GM12864 (cell line): Measurements from ENCODE around the gene CNGB1.
"Not testable (repeated sequence)": the region's sequence is repeated elsewhere in the genome, so short reads cannot be mapped to it uniquely, and the experiment has no call there.

Source experiments
- DNase-seq: peaks from one replicate; pipeline ENCODE4 v3.0.0-alpha.2; 2011; ENCODE audit warnings: low read depth
- H3K4me3 ChIP-seq: 2 replicates; pipeline ENCODE4 v1.5.1; 2011; ENCODE audit warnings: mild to moderate bottlenecking, low read depth, low read length, control low read depth
- TF ChIP-seq, protein P1 (sequence below): IDR thresholded peaks from 2 replicates; pipeline ENCODE4 v1.5.1; 2011; ENCODE audit warnings: low read depth, mild to moderate bottlenecking, moderate library complexity, low read length, control low read depth, inconsistent platforms; ENCODE audit errors: missing control alignments

Gene CNGB1

DNA sequence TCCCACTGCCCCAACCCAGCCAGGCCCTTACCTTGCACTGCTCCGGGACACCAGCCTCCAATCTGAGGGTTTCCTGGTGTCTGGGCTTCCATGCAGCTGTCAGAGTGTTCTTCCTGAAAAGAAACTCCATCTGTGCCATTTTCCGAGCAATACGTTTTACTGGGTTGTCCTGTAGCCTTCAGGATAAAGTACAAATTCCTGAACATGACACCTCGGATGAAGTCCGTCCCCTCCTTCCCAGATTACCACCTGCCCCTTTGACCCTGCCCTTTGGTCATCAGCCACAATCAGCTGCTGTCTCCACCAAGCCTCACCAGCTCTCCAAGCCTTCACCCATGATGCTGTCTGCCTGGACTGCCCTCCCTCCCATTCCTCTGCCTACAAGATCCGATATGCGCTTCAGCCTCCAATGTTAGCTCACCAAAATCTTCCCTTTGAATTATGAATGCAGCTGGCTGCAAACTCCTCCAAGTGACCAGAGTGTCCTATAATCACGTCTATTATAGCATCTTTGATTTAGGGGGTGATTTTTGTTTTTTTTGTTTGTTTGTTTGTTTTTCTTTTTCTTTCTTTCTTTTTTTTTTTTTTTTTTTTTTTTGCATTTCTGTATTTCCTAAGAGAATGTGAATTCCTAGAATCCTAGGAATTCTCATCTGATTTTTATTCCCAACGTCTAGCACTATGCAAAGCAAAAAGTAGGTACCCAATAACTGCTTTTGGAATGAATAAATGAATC is 108.1 kb downstream of the CNGB1 start:
- DNase-seq: no peak
- TF ChIP-seq, protein P1, sequence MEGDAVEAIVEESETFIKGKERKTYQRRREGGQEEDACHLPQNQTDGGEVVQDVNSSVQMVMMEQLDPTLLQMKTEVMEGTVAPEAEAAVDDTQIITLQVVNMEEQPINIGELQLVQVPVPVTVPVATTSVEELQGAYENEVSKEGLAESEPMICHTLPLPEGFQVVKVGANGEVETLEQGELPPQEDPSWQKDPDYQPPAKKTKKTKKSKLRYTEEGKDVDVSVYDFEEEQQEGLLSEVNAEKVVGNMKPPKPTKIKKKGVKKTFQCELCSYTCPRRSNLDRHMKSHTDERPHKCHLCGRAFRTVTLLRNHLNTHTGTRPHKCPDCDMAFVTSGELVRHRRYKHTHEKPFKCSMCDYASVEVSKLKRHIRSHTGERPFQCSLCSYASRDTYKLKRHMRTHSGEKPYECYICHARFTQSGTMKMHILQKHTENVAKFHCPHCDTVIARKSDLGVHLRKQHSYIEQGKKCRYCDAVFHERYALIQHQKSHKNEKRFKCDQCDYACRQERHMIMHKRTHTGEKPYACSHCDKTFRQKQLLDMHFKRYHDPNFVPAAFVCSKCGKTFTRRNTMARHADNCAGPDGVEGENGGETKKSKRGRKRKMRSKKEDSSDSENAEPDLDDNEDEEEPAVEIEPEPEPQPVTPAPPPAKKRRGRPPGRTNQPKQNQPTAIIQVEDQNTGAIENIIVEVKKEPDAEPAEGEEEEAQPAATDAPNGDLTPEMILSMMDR: no peak
- no peak overlapping the region for H3K4me3 ChIP-seq

DNA sequence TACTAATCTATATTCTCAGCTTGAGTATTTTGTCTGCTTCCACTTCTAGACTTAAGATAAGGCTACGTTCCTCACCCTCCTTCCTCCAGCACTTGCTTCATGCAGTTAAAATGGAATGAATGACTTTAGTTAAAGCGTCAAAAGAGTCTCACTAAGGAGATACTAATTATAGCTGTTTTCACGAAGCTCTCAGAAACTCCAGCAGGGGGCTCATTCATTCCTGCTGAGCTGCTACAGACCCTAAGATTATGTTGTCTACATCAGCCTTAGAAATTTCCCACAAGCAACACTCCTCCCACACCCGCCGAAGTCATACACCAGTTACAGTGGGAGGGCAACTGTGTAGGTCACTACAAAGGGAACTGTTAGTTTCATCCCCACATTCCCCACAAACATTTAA is 111.6 kb downstream of the CNGB1 start:
- DNase-seq: no peak
- TF ChIP-seq, protein P1: no peak

DNA sequence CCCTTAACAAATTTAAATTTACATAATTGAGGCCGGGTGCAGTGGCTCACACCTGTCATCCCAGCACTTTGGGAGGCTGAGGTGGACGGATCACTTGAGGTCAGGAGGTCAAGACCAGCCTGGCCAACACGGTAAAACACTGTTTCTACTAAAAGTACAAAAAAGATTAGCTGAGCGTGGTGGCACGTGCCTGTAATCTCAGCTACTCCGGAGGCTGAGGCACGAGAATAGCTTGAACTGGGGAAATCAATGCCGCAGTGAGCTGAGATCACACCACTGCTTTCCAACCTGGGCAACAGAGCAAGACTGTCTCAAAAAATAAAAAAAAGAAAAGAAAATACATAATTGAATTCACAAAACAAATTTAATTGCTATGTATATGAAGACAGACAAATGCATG is 112.3 kb downstream of the CNGB1 start:
- DNase-seq: no peak
- TF ChIP-seq, protein P1: no peak
- H3K4me3 ChIP-seq: no peak overlapping the region

More for the DNA sequence above, 111.6 kb downstream of the CNGB1 start:
- no peak overlapping the region for H3K4me3 ChIP-seq

DNA sequence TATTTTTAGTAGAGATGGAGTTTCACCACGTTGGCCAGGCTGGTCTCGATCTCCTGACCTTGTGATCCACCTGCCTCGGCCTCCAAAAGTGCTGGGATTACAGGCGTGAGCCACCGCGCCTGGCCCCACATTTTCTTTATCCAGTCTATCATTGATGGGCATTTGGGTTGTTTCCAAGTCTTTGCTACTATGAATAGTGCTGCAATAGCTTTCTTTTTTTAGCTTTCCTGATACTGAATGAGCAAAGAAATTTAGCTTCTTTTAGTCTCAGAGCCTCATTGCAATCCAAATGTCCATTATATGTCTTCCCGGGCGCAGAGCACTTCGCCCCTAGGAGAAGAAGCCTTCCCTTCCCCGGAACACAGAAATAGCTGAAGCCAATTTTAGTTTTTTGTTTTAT is 112.9 kb downstream of the CNGB1 start:
- not testable (repeated sequence) for H3K4me3 ChIP-seq, DNase-seq

DNA sequence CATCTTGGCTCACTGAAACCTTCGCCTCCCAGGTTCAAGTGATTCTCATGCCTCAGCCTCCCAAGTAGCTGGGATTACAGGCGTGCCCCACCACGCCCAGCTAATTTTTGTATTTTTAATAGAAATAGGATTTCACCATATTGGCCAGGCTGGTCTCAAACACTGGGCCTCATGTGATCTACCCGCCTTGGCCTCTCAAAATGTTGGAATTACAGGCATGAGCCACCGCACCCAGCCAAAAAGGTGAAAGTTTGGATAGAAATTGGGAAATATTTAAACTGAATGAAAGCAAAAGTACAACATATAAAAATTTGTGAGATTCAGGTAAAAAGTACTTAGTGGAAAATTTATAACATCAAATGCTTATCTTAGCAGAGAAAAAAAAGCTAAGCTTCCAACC is 115.7 kb downstream of the CNGB1 start:
- no peak for DNase-seq
- TF ChIP-seq, protein P1: no peak
- H3K4me3 ChIP-seq: no peak overlapping the region

DNA sequence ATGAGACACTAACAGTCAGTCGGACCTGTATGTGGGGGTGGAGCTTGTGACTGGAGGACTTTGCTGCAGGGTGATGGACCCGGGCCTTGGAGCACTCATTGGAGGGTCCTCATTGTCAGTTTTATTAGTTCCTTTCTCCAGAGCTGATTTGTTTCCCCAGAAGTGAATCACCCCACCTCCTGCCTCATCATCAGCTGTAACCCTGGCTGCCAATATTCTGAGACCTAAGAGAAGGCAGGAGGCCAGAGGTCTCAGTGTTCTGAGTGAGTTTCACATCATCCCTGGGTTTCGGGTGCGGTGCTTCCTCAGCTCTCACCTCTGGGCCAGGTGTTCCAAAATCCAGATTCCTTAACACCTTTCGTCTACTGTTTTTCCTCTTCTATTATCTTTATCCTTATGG is 118.7 kb downstream of the CNGB1 start:
- TF ChIP-seq, protein P1: no peak
- no peak for DNase-seq
- H3K4me3 ChIP-seq: no peak overlapping the region

DNA sequence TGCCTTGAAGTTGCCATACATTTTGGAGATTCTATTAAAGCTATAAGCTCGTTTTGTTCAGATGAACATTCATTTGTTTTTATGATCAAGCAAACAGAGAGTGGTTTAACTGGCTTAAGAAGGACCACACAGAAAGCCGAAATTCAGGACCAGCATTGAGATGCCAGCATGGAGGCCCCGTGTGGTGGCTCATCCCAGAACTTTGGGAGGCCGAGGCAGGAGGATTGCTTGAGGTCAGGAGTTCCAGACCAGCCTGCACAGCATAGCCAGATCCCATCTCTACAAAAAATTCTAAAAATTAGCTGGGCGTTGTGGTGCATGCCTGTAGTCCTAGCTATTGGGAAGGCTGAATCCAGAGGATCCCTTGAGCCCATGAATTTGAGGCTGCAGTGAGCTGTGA is 122.7 kb downstream of the CNGB1 start:
- no peak for DNase-seq
- H3K4me3 ChIP-seq: no peak overlapping the region
- TF ChIP-seq, protein P1: no peak

DNA sequence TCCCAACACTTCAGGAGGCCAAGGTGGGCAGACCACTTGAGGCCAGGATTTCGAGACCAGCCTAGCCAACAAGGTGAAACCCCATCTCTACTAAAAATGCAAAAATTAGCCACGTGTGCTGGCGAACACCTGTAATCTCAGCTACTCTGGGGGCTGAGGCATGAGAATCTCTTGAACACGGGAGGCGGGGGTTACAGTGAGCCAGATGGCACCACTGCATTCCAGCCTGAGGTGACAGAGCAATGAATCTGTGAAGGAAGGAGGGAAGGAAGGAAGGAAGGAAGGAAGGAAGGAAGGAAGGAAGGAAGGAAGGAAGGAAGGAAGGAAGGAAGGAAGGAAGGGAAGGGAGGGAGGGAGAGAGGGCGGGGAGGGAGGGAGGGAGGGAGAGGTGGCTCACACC is 124.0 kb downstream of the CNGB1 start:
- not testable (repeated sequence) for DNase-seq, H3K4me3 ChIP-seq
